Heart left ventricle (tissue), 16 donors: Measurements from ENCODE around the gene C10orf53. TPM values are rescaled to one million over a fixed set of nuclear protein-coding genes. Genes with fewer than 3 reads are reported as not detected.

Experiments used
- ATAC-seq, 4 donors: fragments of 200-7000 bp; cut with Tn5 transposase; one replicate each; pipeline ENCODE4 v1.9.1; 2020 to 2022; ENCODE audit warnings: moderate library complexity in 4 of 4, mild to moderate bottlenecking in 3 of 4, moderate number of reproducible peaks in 1 of 4
- DNase-seq, 5 donors: peaks; one replicate each; pipeline ENCODE4 v3.0.0-alpha.2; 2020
- H3K27ac ChIP-seq, 12 donors: fragments of 200-600 bp; sonication (generic) in 4 of 12; one replicate each; pipeline versions ENCODE4 v1.5.0 to v1.8.0; 2016 to 2022; ENCODE audit warnings: mild to moderate bottlenecking in 2 of 12
- H3K27me3 ChIP-seq, 9 donors: fragments of 200-600 bp; sonication (generic) in 2 of 9; one replicate each; pipeline versions ENCODE4 v1.5.1 to v1.8.0; 2016 to 2022; ENCODE audit warnings: mild to moderate bottlenecking in 3 of 9
- H3K36me3 ChIP-seq, 9 donors: fragments of 200-600 bp; sonication (generic) in 2 of 9; one replicate each; pipeline versions ENCODE4 v1.5.0 to v1.8.0; 2018 to 2022; ENCODE audit warnings: mild to moderate bottlenecking in 2 of 9
- H3K4me1 ChIP-seq, 12 donors: fragments of 200-600 bp; sonication (generic) in 4 of 12; one replicate each; pipeline versions ENCODE4 v1.5.0 to v1.8.0; 2016 to 2022; ENCODE audit warnings: mild to moderate bottlenecking in 3 of 12
- H3K4me3 ChIP-seq, 12 donors: fragments of 200-600 bp; sonication (generic) in 4 of 12; one replicate each; pipeline versions ENCODE4 v1.5.0 to v1.8.0; 2017 to 2022; ENCODE audit warnings: mild to moderate bottlenecking in 9 of 12, moderate library complexity in 4 of 12
- H3K9me3 ChIP-seq, 12 donors: fragments of 200-600 bp; sonication (generic) in 4 of 12; one replicate each; pipeline versions ENCODE4 v1.5.0 to v1.8.0; 2016 to 2022; ENCODE audit warnings: mild to moderate bottlenecking in 1 of 12
- POLR2A ChIP-seq, 2 donors: fragments of 450-650 bp; IDR thresholded peaks; one replicate each; pipeline ENCODE4 v1.6.1; 2017; ENCODE audit warnings: antibody characterized with exemption in 2 of 2, mild to moderate bottlenecking in 2 of 2, moderate library complexity in 2 of 2
- WGBS, 4 donors: extraction: QIAGEN DNeasy Blood & Tissue Kit in 2 of 4; methylation state at CpG; one replicate each; pipeline versions ENCODE4 v1.1.5 to v1.1.7; 2013 to 2018; 5-methylcytosine and 5-hydroxymethylcytosine counted together
- intact Hi-C, 10 donors: fragments of 100-400 bp; cut with DNase I; formaldehyde crosslinking; loops; one replicate each; pipeline versions ENCODE4 v1.11.1 to v1.14.2; 2022
- polyA plus RNA-seq, 2 donors: library from polyadenylated mRNA; stranded (reverse); fragments of 200-250 nt; gene quantifications; one replicate each; pipeline ENCODE4 v1.2.3, GENCODE V29; 2013
- total RNA-seq, 9 donors: library from RNA; depleted of rRNA in 2 of 9; stranded (reverse); fragments of >200 nt in 2 of 9; fragmentation: NEBNext Ultra II Directional in 3 of 9; extraction: Animal tissue kit (Norgen Biotek cat#: 25700) in 3 of 9; gene quantifications; one replicate each; pipeline versions ENCODE4 v1.1.0 to v1.2.4, GENCODE V29; 2016 to 2023
- TF ChIP-seq, protein P1 (sequence below), 12 donors: fragments of 200-600 bp; sonication (generic) in 4 of 12; IDR thresholded peaks; one replicate each; pipeline versions ENCODE4 v1.5.0 to v1.8.0; 2018 to 2022; ENCODE audit warnings: antibody characterized with exemption in 12 of 12, mild to moderate bottlenecking in 5 of 12
- donor health status: ischemic (EF 13 %, LVEDD 7.1; RV severe dilation, severe dysfunction).
- donor health status: healthy with polysubstance abuse.
- donor health status: DM: no; HTN: yes; CAD: no.
- donor health status: DM: no; HTN: no; CAD: no.
- donor health status: ischemic (EF 25% LVEDD 6.9; RV normal size, moderate dysfunction).
- donor health status: ischemic (EF 25% LVEDD 5.7; RV mildly dilated, moderate dysfunction).
- donor health status: healthy.
- donor health status: DM: yes; HTN: yes; CAD: no.
- donor health status: ischemic (EF 35%, LVEDD 5.7; RV mildly dilated, moderate dysfunction).
- donor health status: nonischemic (EF 11% LVEDD 7.7; RV severe dilation, severe dysfunction).
- donor health status: DM: yes; HTN: yes; CAD: no.
- donor health status: PGD.
- donor health status: ischemic (EF 29% LVEDD 5.4; RV normal size, mild dysfunction).
- donor health status: nonischemic (EF 23%, LVEDD 6.1; RV moderate dilation, normal function).

Gene C10orf53
- total and polyA plus RNA-seq, 11 donors = not detected

DNA sequence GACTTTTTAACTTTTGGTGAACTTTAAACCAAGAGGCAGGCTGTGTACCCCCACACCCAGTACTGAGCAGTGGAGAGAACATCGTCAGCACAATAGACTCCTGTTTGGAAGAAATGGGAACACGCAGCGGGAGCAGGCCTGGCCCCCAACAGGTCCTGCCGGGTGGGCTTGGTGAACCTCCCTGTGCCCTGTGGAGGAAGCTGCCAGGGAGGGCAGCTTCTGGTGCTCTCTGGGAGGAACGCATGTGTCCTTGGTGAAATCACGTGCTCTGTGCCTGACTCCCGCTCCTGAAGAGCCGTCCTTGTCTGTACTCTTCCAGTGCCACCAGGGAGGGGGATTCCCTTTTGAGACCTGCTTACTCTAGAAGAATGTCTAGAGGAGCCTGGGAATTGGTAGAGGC lies 34.0 kb upstream of the C10orf53 start:
- no peak overlapping the region for H3K4me3 ChIP-seq
- WGBS, 4 donors = 77 to 90% (median 83%) methylated on average over 1 to 8 of the region's 8 CpGs
- DNase-seq = no peak
- intact Hi-C loops = no loop called here
- H3K27ac ChIP-seq = no peak overlapping the region
- H3K27me3 ChIP-seq = peaks cover 0 to 54% (median 16%) of the 10 kb centered on the region in 9 donors
- no peaks in the 10 kb centered on the region for H3K9me3 ChIP-seq
- H3K36me3 ChIP-seq = no peaks in the 10 kb centered on the region
- no peak for TF ChIP-seq POLR2A (IDR thresholded peaks at IDR 0.05)
- no peaks in the 10 kb centered on the region for H3K4me1 ChIP-seq
- ATAC-seq = no peak

DNA sequence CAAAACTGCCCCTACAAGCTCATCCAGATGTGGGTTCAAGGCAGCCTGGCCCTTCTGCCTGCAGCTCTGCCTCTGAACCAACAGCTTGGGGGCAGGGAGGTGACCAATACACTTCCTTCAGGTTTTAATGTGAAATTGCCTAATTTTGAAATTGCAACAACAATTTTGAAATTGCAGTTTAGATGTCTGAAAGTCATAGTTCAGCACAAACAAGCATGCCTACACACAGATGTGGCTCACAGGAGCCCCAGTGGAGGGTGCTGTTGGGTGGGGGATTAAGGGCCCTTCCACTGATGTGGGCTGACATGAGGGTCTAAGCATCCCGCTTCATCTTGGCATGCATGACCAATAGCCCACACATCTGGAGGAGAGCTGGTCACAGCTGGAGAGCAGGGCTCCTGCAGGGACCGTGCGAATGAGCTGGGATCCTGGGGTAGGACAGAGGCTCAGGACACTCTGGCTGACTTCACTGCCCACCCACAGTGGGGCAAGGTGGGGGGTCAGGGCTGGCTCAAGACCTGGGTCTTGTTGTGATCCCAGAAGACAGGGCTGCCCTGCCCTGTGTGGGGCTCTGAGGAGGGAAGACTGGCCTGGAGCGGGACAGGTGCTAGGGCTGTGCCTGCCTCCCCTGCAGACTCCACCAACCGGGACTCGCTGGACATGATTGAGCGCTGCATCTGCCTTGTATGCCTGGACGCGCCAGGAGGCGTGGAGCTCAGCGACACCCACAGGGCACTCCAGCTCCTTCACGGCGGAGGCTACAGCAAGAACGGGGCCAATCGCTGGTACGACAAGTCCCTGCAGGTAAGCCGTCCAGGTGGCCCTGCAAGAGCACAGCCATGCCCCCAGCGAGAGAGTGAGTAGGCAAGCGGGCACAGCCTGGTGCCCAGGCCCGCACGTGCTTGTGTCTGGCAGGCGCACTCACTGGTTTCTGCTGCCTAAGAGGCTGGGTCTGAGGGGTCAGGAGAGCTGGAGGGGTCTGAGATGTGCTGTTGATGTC lies 33.3 kb upstream of the C10orf53 start:
- 77 to 88% (median 86%) methylated on average over 5 to 22 of the region's 22 CpGs for WGBS, 4 donors
- TF ChIP-seq, protein P1, sequence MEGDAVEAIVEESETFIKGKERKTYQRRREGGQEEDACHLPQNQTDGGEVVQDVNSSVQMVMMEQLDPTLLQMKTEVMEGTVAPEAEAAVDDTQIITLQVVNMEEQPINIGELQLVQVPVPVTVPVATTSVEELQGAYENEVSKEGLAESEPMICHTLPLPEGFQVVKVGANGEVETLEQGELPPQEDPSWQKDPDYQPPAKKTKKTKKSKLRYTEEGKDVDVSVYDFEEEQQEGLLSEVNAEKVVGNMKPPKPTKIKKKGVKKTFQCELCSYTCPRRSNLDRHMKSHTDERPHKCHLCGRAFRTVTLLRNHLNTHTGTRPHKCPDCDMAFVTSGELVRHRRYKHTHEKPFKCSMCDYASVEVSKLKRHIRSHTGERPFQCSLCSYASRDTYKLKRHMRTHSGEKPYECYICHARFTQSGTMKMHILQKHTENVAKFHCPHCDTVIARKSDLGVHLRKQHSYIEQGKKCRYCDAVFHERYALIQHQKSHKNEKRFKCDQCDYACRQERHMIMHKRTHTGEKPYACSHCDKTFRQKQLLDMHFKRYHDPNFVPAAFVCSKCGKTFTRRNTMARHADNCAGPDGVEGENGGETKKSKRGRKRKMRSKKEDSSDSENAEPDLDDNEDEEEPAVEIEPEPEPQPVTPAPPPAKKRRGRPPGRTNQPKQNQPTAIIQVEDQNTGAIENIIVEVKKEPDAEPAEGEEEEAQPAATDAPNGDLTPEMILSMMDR (IDR thresholded peaks at IDR 0.05) = no peak
- no peak for TF ChIP-seq POLR2A (IDR thresholded peaks at IDR 0.05)
- no peak for DNase-seq
- Histone ChIP-seq H3K27ac (no peak overlapping the region), H3K4me1 (no peaks in the 10 kb centered on the region), H3K9me3 (no peaks in the 10 kb centered on the region), H3K4me3 (no peak overlapping the region), H3K36me3 (no peaks in the 10 kb centered on the region), H3K27me3 (peaks cover 0 to 52% (median 16%) of the 10 kb centered on the region in 9 donors)
- intact Hi-C loops = no loop called here
- ATAC-seq = no peak

DNA sequence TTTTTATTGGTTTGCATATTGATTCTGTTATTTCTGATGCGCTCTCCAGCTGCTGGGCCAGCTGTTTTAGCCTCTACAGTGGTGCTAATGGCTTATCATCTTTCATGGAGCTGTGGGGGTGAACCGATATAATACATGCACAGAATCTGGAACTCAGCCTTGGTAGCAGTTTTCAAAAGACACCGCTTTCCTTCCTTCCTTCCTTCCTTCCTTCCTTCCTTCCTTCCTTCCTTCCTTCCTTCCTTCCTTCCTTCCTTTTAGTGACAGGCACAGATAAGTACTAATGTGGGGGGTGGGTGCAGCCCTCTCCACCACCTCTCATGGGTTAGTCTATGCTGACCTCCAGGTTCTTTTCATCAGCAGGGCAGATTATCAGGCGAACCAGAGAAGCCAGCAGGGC lies 31.9 kb upstream of the C10orf53 start:
- Histone ChIP-seq H3K4me3 (no peak overlapping the region), H3K27me3 (peaks cover 0 to 55% (median 7%) of the 10 kb centered on the region in 9 donors), H3K36me3 (no peaks in the 10 kb centered on the region), H3K27ac (no peak overlapping the region), H3K9me3 (no peaks in the 10 kb centered on the region), H3K4me1 (no peaks in the 10 kb centered on the region)
- DNase-seq (no peak), ATAC-seq (no peak)
- TF ChIP-seq, protein P1 (IDR thresholded peaks at IDR 0.05) = no peak
- 67 to 74% (median 71%) methylated on average over 4 of the region's 4 CpGs for WGBS, 4 donors
- intact Hi-C loops = no loop called here

DNA sequence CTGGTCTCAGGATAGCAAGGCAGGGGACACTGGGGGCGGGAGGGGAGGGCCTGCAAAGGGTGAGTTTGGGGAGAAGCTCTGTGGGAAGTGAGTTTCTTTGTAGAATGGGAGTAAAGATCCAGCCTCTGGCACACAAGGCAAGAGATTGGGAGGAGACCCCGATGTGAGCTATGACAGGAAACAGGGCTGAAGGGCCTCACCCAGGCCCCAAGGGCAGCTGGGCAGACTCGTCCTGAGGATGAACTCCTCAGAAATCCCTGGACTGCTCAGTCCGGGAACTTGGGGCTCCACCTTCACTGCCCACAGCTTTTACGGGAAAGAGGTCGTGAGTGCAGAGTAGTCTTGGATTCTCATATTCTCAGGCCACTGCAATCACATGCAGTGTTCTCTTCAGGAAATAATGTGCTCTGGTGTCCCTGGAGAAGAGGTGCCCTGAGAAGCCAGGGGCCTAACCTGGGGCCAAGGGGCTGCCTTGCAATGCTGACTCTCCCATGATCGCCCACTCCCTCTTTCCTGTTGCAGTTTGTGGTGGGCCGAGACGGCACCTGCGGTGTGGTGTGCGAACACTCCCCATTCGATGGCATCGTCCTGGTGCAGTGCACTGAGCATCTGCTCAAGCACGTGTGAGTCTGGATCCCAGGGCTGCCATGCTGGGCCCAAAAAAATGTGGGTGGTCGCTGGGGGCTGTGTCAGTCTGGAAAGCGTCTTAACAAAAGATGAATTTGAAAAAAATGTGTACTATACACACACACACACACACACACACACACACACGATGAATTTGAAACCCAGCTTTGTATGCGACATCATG lies 31.3 kb upstream of the C10orf53 start:
- TF ChIP-seq, protein P1 (IDR thresholded peaks at IDR 0.05) = no peak
- TF ChIP-seq POLR2A (IDR thresholded peaks at IDR 0.05) = no peak
- ATAC-seq (no peak), DNase-seq (no peak)
- Histone ChIP-seq H3K4me1 (no peaks in the 10 kb centered on the region), H3K9me3 (no peaks in the 10 kb centered on the region), H3K27me3 (peaks cover 0 to 50% (median 7%) of the 10 kb centered on the region in 9 donors), H3K4me3 (no peak overlapping the region), H3K27ac (no peak overlapping the region), H3K36me3 (no peaks in the 10 kb centered on the region)
- 75 to 77% (median 77%) methylated on average over 17 to 18 of the region's 18 CpGs for WGBS, 4 donors
- intact Hi-C loops = no loop called here
